NB4 (cell line): Measurements from ENCODE around the gene CPSF6.
"Not testable (repeated sequence)": the region's sequence is repeated elsewhere in the genome, so short reads cannot be mapped to it uniquely, and the experiment has no call there.

Experiments used
- DNase-seq: peaks from one replicate; pipeline ENCODE4 v3.0.0; 2010; ENCODE audit warnings: low read depth
- H3K4me3 ChIP-seq: one replicate; pipeline ENCODE4 v1.5.1; 2011; ENCODE audit warnings: mild to moderate bottlenecking, low read depth, low read length, moderate library complexity
- CTCF ChIP-seq: IDR thresholded peaks from one replicate; pipeline ENCODE4 v1.5.1; 2012; ENCODE audit warnings: low read depth, low read length
- MAX ChIP-seq: IDR thresholded peaks from 2 replicates; pipeline ENCODE4 v1.6.1; 2011; ENCODE audit warnings: low read depth, low read length
- MYC ChIP-seq: IDR thresholded peaks from 2 replicates; pipeline ENCODE4 v1.6.1; 2011; ENCODE audit warnings: low read depth, low read length
- POLR2A ChIP-seq: IDR thresholded peaks from 2 replicates; pipeline ENCODE4 v1.6.1; 2011; ENCODE audit warnings: mild to moderate bottlenecking; ENCODE audit not compliant: insufficient read length; ENCODE audit errors: extremely low read depth

The CPSF6 gene

GRCh38 chr12:69262264-69262974 lies 23.1 kb downstream of the CPSF6 start:
- TF ChIP-seq MAX: no peak
- no peak for TF ChIP-seq POLR2A
- TF ChIP-seq MYC: no peak
- no peak for TF ChIP-seq CTCF
- no peak for DNase-seq
- H3K4me3 ChIP-seq: no peak overlapping the region

- H3K4me3 ChIP-seq: no peak overlapping the region
- DNase-seq: no peak
- TF ChIP-seq POLR2A: no peak
- TF ChIP-seq MAX: no peak
- no peak for TF ChIP-seq MYC
- no peak for TF ChIP-seq CTCF
Observed at GRCh38 chr12:69265205-69265604, 25.8 kb downstream of the CPSF6 start.

GRCh38 chr12:69265633-69266032 lies 26.3 kb downstream of the CPSF6 start:
- DNase-seq, H3K4me3 ChIP-seq: not testable (repeated sequence)

GRCh38 chr12:69266036-69266635 lies 26.8 kb downstream of the CPSF6 start:
- no peak overlapping the region for H3K4me3 ChIP-seq
- TF ChIP-seq MAX (no peak), MYC (no peak), CTCF (no peak), POLR2A (no peak)
- DNase-seq: no peak

GRCh38 chr12:69269736-69270135 lies 30.4 kb downstream of the CPSF6 start:
- no peak for DNase-seq
- no peak overlapping the region for H3K4me3 ChIP-seq
- TF ChIP-seq MAX (no peak), CTCF (no peak), POLR2A (no peak), MYC (no peak)

GRCh38 chr12:69272511-69272910 lies 33.1 kb downstream of the CPSF6 start:
- DNase-seq: no peak
- TF ChIP-seq MAX (no peak), POLR2A (no peak), MYC (no peak), CTCF (no peak)
- no peak overlapping the region for H3K4me3 ChIP-seq
